GM18861 (cell line): ENCODE results near the gene STPG2.
"Not testable (repeated sequence)": the region's sequence is repeated elsewhere in the genome, so short reads cannot be mapped to it uniquely, and the experiment has no call there.

Experiments used
- ATAC-seq: cut with Tn5 transposase; IDR thresholded peaks from one replicate; pipeline ENCODE4 v1.9.1; 2021; ENCODE audit not compliant: unreplicated experiment

The STPG2 gene

GRCh38 chr4:97952763-97953162 is 190.5 kb downstream of the STPG2 start:
- ATAC-seq = no peak

DNA sequence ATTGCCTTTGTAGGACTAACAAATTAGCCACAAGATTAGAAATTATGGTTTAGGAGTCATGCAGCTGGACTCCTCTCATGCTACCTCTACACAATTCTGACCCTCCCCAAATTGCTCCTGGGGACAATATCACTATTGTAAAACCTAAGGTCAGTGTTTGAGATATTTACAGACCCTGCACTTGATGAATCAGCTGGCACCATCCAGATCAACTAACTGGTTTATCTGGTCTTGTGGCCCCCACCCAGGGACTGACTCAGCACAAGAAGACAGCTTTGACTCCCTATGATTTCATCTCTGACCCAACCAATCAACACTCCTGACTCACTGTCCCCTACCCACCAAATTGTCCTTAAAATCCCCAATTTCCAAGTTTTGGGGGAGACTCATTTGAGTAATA is 192.4 kb downstream of the STPG2 start:
- no peak for ATAC-seq

DNA sequence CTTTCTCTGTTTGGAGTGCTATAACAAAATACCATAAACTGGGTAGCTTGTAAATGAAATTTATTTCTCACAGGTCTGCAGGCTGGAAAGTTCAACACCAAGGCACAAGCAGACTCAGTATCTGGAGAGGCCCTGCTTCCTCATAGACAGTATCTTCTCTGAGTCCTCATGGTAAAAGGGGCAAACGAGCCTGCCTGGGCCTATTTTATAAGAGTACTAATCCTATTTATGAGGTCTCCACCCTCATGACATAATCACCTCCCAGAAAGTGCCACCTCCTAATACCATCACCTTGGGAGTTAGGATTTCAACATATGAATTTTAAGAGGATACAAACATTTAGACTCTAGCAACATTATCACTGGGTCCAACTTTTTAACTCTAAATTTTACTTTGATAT is 200.3 kb downstream of the STPG2 start:
- no peak for ATAC-seq

DNA sequence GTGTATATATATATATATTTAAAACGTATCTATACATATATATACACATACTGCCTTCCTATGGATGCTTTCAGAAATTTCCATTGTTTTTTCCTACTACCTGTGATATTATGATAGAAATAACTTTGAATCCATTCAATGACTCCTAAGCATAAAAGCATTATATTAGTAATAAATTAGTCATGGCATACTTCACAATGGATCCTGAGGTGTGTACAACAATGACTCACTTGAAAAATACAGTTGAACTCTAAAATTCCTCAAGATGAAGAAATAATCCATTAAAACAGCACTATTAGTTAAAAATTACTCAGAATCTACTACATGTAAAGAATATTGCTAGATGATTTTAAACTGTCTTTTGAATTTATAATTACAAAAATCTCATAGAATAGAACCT is 201.1 kb downstream of the STPG2 start:
- no peak for ATAC-seq

DNA sequence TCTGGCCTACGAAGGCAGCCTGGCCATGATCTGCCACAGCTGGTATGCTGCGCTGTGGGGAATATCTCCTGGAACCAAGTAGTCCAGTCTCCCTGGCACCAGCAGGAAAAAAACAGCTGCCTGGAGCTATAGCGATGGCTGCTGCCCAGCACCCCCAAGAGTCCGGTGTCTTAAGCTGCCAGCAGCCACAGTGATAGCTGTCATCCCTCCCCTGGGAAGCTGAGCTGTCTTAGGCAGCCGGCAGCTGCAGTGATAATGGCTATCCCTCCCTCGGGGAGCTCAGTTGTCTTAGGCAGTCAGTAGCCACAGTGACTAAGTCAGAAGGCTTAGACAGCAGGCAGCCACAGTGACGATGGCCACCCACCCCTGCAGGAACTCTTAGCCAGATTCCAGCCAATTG is 205.1 kb downstream of the STPG2 start:
- ATAC-seq = no peak

DNA sequence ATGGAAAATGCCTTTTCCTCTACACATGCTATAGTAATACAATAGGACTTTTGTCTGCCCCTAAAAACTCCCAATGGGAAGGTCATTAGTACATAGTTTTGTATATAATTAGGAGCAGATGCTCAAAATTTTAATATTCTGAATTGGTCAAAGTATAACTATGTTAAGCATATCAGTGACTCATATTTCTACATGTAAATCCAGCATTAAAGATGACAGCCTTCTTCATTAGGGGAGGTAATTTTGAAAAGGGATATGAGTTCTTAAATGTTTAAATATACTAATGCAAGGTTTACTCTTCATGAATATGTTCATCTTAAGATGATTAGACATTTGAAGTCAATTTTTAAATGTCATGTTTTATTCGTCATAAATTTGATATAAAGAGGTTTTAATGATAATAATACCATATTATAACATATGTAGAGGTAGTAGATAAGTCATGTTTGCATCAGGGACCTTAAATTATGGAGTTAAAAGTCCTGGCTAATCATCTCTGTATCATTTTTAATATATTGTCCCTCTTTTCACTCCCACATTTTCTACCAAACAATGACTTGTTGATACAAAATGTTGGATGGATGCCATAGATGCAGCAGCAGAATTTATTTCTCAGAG is 218.8 kb downstream of the STPG2 start:
- no peak for ATAC-seq

DNA sequence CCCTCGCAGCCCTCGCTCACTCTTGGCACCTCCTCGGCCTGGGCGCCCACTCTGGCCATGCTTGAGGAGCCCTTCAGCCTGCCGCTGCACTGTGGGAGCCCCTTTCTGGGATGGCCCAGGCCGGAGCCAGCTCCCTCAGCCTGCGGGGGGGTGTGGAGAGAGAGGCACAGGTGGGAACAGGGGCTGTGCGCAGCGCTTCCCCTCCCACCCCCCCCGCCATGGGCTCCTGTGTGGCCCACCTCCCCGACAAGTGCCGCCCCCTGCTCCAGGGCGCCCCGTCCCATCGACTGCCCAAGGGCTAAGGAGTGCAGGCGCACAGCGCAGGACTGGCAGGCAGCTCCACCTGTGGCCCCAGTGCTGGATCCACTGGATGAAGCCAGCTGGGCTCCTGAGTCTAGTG is 220.2 kb downstream of the STPG2 start:
- no peak for ATAC-seq

DNA sequence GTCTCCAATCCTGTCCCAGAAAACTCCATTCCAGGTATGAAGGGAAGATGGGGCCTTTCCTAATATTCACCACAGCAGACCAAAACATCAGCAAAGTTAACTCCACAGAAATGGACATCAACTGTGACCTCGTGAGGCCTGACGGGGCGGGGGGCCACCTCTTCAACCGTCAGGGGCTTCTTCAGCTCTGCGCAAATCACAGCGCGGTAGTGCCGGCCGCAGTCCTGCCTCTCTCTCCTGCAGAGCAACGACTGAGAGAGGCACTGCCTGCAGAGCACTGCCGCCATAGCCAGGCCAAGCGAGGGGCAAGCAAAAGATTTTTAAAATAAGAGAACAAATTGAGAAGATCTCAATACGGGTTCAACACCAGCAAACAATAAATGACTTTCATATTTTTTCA is 226.2 kb downstream of the STPG2 start:
- no peak for ATAC-seq

- ATAC-seq = no peak
Observed at GRCh38 chr4:97912156-97912555, 231.1 kb downstream of the STPG2 start.

GRCh38 chr4:97911236-97911906 is 231.9 kb downstream of the STPG2 start:
- no peak for ATAC-seq

- no peak for ATAC-seq
Observed at GRCh38 chr4:97910005-97910404, 233.3 kb downstream of the STPG2 start.

DNA sequence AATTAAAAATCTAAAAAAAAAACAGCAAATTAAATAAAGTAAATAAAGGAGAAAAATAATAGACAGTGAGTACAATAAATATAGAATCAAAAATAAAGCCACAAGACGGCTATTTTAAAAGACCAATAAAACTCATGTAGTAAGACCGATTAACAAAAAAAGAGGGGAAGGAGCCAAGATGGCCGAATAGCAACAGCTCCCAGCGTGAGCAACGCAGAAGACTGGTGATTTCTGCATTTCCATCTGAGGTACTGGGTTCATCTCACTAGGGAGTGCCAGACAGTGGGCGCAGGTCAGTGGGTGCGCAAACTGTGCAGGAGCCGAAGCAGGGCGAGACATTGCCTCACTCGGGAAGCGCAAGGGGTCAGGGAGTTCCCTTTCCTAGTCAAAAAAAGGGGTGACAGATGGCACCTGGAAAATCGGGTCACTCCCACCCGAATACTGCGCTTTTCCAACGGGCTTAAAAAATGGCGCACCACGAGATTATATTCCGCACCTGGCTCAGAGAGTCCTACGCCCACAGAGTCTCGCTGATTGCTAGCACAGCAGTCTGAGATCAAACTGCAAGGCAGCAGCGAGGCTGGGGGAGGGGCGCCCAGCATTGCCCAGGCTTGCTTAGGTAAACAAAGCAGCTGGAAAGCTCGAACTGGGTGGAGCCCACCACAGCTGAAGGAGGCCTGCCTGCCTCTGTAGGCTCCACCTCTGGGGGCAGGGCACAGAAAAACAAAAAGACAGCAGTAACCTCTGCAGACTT is 239.7 kb downstream of the STPG2 start:
- not testable (repeated sequence) for ATAC-seq

DNA sequence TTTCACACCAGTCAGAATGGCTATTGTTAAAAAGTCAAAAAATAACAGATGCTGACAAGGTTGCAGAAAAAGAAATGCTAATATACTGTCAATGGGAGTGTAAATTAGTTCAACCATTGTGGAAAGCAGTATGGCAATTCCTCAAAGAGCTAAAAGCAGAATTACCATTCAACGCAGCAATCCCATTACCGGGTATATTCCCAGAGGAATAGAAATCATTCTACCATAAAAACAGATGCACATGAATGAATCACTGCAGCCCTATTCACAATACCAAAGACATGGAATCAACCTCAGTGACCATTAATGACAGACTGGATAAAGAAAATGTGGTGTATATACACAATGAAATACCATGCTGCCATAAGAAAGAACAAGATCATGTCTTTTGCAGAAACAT is 243.0 kb downstream of the STPG2 start:
- no peak for ATAC-seq

DNA sequence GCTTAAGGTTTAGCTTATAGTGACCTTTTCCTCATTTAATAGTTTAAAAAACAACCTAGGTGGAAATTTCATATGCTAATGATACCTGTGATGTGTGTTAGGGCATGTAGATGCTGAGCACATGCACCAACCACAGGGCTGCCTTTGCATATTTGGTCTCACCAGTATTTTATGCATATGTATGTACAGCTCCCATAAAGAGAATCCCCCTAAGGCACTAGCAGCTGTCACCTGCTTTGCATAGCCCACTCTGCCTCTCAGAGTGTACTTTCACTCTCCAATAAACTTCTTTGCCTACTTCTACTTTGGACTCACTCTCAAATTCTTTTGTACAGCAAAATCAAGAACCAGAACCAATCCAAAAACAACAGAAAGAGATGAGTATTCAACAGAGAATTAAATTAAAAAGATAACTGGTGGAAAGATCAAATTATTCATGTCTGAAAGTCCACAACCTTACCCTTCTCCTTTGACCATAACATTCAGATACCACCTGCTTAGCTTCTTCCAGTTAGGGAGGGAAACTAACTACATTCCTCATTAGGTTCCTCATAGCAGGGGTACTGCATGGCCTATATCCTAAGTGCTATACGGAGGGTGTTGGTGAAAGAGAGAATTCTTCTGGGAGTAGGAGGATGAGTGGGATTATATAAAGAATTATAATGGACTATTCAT is 250.5 kb downstream of the STPG2 start:
- no peak for ATAC-seq

GRCh38 chr4:97879942-97880341 is 263.3 kb downstream of the STPG2 start:
- no peak for ATAC-seq

DNA sequence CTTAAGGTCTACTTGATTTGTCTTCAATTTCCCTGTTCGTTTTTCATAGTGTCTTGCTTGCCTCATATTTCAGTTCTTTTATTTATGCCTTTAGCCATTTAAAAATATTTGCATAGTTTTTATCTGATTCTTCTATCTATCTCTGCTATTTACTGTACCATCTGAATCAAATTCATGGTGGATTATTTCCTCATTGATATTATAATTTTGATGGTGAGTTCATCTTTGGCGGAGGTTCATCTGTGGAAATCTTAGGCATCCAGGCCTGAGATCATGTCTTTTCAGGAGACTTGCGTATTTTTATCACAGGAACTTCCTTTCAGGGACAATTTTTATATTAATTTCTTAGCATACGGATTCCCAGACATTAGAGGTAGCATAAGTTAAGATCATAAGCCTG is 275.2 kb downstream of the STPG2 start:
- ATAC-seq = no peak

- ATAC-seq = no peak
Observed at GRCh38 chr4:97867557-97868091, 275.7 kb downstream of the STPG2 start.

GRCh38 chr4:97866821-97867556 is 276.3 kb downstream of the STPG2 start:
- ATAC-seq = no peak

DNA sequence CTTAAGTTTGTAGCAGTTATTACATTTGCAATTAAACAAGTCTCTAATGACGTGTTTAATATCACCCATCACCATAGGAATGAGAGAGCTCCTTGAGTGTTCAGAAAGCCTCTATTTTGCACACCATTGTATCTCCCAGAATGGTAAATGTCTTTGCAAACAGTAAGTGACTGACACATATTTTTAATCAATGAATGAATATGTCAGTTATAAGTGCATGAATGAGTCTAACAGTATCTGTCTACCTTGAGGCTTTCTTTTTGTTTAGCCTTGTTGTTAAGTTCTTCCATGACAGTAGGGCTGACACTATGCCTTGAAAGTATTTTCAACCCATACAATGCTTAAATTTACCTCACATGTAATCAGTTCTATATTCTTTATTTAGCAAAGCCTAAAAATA is 292.2 kb downstream of the STPG2 start:
- no peak for ATAC-seq

- ATAC-seq = no peak
Observed at GRCh38 chr4:97845758-97846157, 297.5 kb downstream of the STPG2 start.

GRCh38 chr4:97841512-97841911 is 301.8 kb downstream of the STPG2 start:
- no peak for ATAC-seq
